Stimulated activated CD8-positive, alpha-beta memory T cell treated with anti-CD3 and anti-CD28 coated beads, Interleukin-15, amount 100 ng/mL, for 48 hours (primary cell): ENCODE results near the gene SELENOO.
"Not testable (repeated sequence)": the region's sequence is repeated elsewhere in the genome, so short reads cannot be mapped to it uniquely, and the experiment has no call there.

Experiments
- DNase-seq, 2 donors: peaks; one replicate each; pipeline ENCODE4 v3.0.0-alpha.2; 2020; ENCODE audit warnings: low read depth in 2 of 2

SELENOO gene

GRCh38 chr22:50199251-50199721 is 1.5 kb upstream of the SELENOO start:
- no peak for DNase-seq

- DNase-seq: no peak
Measured at GRCh38 chr22:50199829-50200460, 866 bp upstream of the SELENOO start.

GRCh38 chr22:50201191-50202129 is 649 bp downstream of the SELENOO start:
- no peak for DNase-seq

GRCh38 chr22:50202130-50202666 is 1.4 kb downstream of the SELENOO start:
- no peak for DNase-seq

GRCh38 chr22:50203288-50203687 is 2.5 kb downstream of the SELENOO start:
- no peak for DNase-seq

- DNase-seq: no peak
Measured at GRCh38 chr22:50204571-50204970, 3.8 kb downstream of the SELENOO start.

- not testable (repeated sequence) for DNase-seq
Measured at GRCh38 chr22:50204998-50205397, 4.2 kb downstream of the SELENOO start.

- no peak for DNase-seq
Measured at GRCh38 chr22:50205781-50206569, 5.2 kb downstream of the SELENOO start.

GRCh38 chr22:50206599-50206998 is 5.8 kb downstream of the SELENOO start:
- no peak for DNase-seq

- no peak for DNase-seq
Measured at GRCh38 chr22:50207383-50208140, 6.8 kb downstream of the SELENOO start.

GRCh38 chr22:50208430-50208938 is 7.7 kb downstream of the SELENOO start:
- DNase-seq: no peak

- no peak for DNase-seq
Measured at GRCh38 chr22:50208939-50209892, 8.4 kb downstream of the SELENOO start.

- no peak for DNase-seq
Measured at GRCh38 chr22:50209893-50210292, 9.1 kb downstream of the SELENOO start.

- no peak for DNase-seq
Measured at GRCh38 chr22:50210378-50211139, 9.7 kb downstream of the SELENOO start.

GRCh38 chr22:50211147-50211546 is 10.3 kb downstream of the SELENOO start:
- no peak for DNase-seq

GRCh38 chr22:50213263-50213662 is 12.5 kb downstream of the SELENOO start:
- no peak for DNase-seq

GRCh38 chr22:50215297-50216054 is 14.7 kb downstream of the SELENOO start:
- DNase-seq: no peak

GRCh38 chr22:50216055-50216683 is 15.4 kb downstream of the SELENOO start:
- DNase-seq: no peak
